PC-3 (cell line): ENCODE data around the gene EFHC1.

Experiments used
- CTCF ChIP-seq: fragments of 300-600 bp; sonication (generic); conservative IDR thresholded peaks from 2 replicates; pipeline ENCODE4 v1.5.1; 2017; ENCODE audit warnings: antibody characterized with exemption, low read depth, mild to moderate bottlenecking, low read length
- EZH2 ChIP-seq: fragments of 300-600 bp; sonication (generic); IDR thresholded peaks from one replicate; pipeline ENCODE4 v1.6.1; 2017; ENCODE audit warnings: antibody characterized with exemption, mild to moderate bottlenecking, low read length; ENCODE audit not compliant: unreplicated experiment

DNA sequence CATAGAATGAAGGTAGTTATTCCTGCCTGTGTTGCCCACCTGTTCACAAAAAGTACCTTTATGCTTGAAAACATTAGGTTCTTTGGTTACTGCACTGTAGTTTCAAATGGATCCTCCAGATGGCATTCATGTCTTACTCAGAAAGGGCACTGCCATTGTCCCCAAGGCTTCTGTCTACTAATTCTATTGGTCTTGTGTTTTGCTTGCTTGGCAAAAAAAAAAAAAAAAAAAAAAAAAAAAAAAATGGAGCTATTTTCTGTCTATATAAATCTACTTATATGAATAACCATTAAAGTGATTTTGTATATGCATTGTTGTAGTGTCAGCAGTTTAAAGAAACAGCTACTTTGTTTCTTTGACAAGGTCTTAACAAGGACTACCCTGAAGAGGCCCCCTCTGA is 12.7 kb upstream of the EFHC1 start:
- TF ChIP-seq CTCF: peak; percentile 78
- TF ChIP-seq EZH2: no peak
